Posterior cingulate gyrus (tissue), 11 donors: ENCODE data around the gene SBNO1.
A peak's percentile ranks its signal among the peaks of the same experiment; 100 is the strongest.
"Not testable (repeated sequence)": the region's sequence is repeated elsewhere in the genome, so short reads cannot be mapped to it uniquely, and the experiment has no call there.

ENCODE experiments used
- DNase-seq, 10 donors: peaks; one replicate each; pipeline versions ENCODE4 v3.0.0 to v3.0.0-alpha.2; 2020 to 2021; ENCODE audit warnings: mixed read lengths in 3 of 10
- intact Hi-C: fragments of 100-400 bp; cut with DNase I; formaldehyde crosslinking; loops from one replicate; pipeline ENCODE4 v1.15.1; 2023

The SBNO1 gene

DNA sequence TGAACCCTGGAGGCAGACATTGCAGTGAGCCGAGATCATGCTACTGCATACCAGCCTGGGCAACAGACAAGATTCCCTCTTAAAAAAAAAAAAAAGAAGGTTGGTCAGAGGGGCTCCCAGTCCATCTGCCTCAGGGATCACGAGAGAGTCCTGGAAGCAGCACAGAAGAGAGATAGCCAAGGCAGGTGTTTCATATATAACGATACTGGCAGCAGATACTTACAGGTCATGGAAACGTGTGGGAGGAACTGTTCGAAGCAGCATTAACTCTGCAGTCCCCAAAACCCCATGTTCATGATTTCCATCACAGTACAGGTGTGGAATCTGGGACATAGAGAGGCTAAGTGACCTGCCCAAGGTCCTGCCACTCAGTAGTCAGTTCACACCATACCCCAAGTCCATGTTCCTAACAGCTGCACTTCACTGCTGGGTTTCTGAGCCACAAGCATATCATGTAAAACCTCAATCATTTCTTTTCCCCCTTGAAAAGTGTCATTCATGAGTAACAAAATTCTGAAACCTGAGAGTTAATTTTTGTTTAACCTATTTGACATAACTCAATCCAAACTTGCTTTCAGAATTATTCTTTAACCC, 109.7 kb downstream of the SBNO1 start:
- intact Hi-C loops = no loop called here
- DNase-seq = no peak

- intact Hi-C loops = no loop called here
- DNase-seq = peak; percentile 48 to 96 (median 74)
Measured at GRCh38 chr12:123253641-123254459, 110.8 kb downstream of the SBNO1 start.

GRCh38 chr12:123252365-123252764, 112.3 kb downstream of the SBNO1 start:
- intact Hi-C loops = not testable (repeated sequence)

GRCh38 chr12:123251403-123252076, 113.1 kb downstream of the SBNO1 start:
- peak in 1 of 10 donors; percentile 5 for DNase-seq
- intact Hi-C loops = no loop called here

More at GRCh38 chr12:123252365-123252764, 112.3 kb downstream of the SBNO1 start:
- DNase-seq = peak in 1 of 10 donors; percentile 43

GRCh38 chr12:123250471-123251383, 113.9 kb downstream of the SBNO1 start:
- DNase-seq = no peak

DNA sequence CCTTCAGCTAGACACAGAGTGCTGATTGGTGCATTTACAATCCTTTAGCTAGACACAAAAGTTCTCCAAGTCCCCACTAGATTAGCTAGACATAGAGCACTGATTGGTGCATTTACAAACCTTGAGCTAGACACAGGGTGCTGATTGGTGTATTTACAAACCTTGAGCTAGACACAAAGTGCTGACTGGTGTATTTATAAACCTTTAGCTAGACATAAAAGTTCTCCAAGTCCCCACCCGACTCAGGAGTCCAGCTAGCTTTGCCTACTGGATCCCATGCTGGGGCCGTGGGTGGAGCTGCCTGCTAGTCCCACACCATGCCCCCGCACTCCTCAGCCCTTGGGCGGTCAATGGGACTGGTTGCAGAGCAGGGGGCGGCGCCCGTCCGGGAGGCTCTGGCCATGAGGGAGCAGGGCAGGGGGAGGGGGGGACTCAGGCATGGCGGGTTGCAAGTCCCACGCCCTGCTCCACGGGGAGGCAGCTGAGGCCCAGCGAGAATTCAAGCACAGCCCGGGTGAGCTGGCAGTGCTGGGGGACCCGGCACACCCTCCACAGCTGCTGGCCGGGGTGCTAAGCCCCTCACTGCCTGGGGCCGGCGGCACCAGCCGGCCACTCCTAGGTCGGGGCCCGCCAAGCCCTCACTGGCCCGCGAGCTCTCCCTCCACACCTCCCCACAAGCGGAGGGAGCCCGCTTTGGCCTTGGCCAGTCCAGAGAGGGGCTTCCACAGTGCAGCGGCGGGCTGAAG, 115.5 kb downstream of the SBNO1 start:
- intact Hi-C loops = not testable (repeated sequence)
- DNase-seq = peak in 1 of 10 donors; percentile 70

More at GRCh38 chr12:123250471-123251383, 113.9 kb downstream of the SBNO1 start:
- intact Hi-C loops = no loop called here

GRCh38 chr12:123248129-123248528, 116.5 kb downstream of the SBNO1 start:
- intact Hi-C loops = not testable (repeated sequence)

GRCh38 chr12:123245678-123246077, 119.0 kb downstream of the SBNO1 start:
- intact Hi-C loops = no loop called here
- DNase-seq = no peak

More at GRCh38 chr12:123248129-123248528, 116.5 kb downstream of the SBNO1 start:
- not testable (repeated sequence) for DNase-seq

- intact Hi-C loops = no loop called here
Measured at GRCh38 chr12:123243671-123244262, 120.9 kb downstream of the SBNO1 start.

GRCh38 chr12:123242116-123242904, 122.3 kb downstream of the SBNO1 start:
- intact Hi-C loops = no loop called here
- DNase-seq = no peak

More at GRCh38 chr12:123243671-123244262, 120.9 kb downstream of the SBNO1 start:
- DNase-seq = no peak
